Muscle layer of colon (tissue), 2 donors: ENCODE results near the gene DUSP1.

Experiments
- H3K27ac ChIP-seq: one replicate; pipeline ENCODE4 v1.7.0; 2013; ENCODE audit warnings: low read depth, mild to moderate bottlenecking, low read length, moderate library complexity
- H3K27me3 ChIP-seq, 2 donors: one replicate each; pipeline ENCODE4 v1.7.0; 2013; ENCODE audit warnings: low read length in 2 of 2, mild to moderate bottlenecking in 2 of 2; ENCODE audit not compliant: insufficient read depth in 2 of 2, control insufficient read depth in 1 of 2
- H3K36me3 ChIP-seq: one replicate; pipeline ENCODE4 v1.7.0; 2013; ENCODE audit warnings: mild to moderate bottlenecking, low read length; ENCODE audit not compliant: insufficient read depth
- H3K4me1 ChIP-seq: one replicate; pipeline ENCODE4 v1.7.0; 2013; ENCODE audit warnings: mild to moderate bottlenecking, low read length; ENCODE audit not compliant: insufficient read depth
- H3K4me3 ChIP-seq, 2 donors: one replicate each; pipeline ENCODE4 v1.7.0; 2013; ENCODE audit warnings: low read length in 2 of 2, low read depth in 1 of 2, mild to moderate bottlenecking in 1 of 2, moderate library complexity in 1 of 2
- H3K9ac ChIP-seq: one replicate; pipeline ENCODE4 v1.7.0; 2013; ENCODE audit warnings: low read length
- H3K9me3 ChIP-seq: one replicate; pipeline ENCODE4 v1.7.0; 2013; ENCODE audit warnings: mild to moderate bottlenecking, low read length
- donor health status: abdominal sarcoma.
- donor health status: Adenocarcinoma of cecum.

Gene DUSP1

GRCh38 chr5:172723508-172723907 lies 47.5 kb downstream of the DUSP1 start:
- H3K36me3 ChIP-seq, result no peaks in the 10 kb centered on the region
- H3K9me3 ChIP-seq, result no peaks in the 10 kb centered on the region
- H3K27ac ChIP-seq, result no peak overlapping the region
- H3K4me1 ChIP-seq, result no peaks in the 10 kb centered on the region
- H3K9ac ChIP-seq, result no peak overlapping the region
- H3K27me3 ChIP-seq, result no peaks in the 10 kb centered on the region
- H3K4me3 ChIP-seq, result no peak overlapping the region

GRCh38 chr5:172722327-172722815 lies 48.6 kb downstream of the DUSP1 start:
- H3K9ac ChIP-seq, result no peak overlapping the region
- H3K9me3 ChIP-seq, result no peaks in the 10 kb centered on the region
- no peak overlapping the region for H3K27ac ChIP-seq
- H3K4me1 ChIP-seq, result peaks cover under 1% of the 10 kb centered on the region
- no peaks in the 10 kb centered on the region for H3K27me3 ChIP-seq
- no peaks in the 10 kb centered on the region for H3K36me3 ChIP-seq
- H3K4me3 ChIP-seq, result no peak overlapping the region

- no peak overlapping the region for H3K9ac ChIP-seq
Measured at GRCh38 chr5:172721455-172722326, 49.3 kb downstream of the DUSP1 start.

GRCh38 chr5:172720655-172721054 lies 50.3 kb downstream of the DUSP1 start:
- H3K9ac ChIP-seq, result no peak overlapping the region

More at GRCh38 chr5:172721455-172722326, 49.3 kb downstream of the DUSP1 start:
- Histone ChIP-seq H3K36me3 (no peaks in the 10 kb centered on the region), H3K4me1 (peaks cover 5% of the 10 kb centered on the region), H3K9me3 (no peaks in the 10 kb centered on the region), H3K27me3 (no peaks in the 10 kb centered on the region), H3K4me3 (no peak overlapping the region), H3K27ac (no peak overlapping the region)

DNA sequence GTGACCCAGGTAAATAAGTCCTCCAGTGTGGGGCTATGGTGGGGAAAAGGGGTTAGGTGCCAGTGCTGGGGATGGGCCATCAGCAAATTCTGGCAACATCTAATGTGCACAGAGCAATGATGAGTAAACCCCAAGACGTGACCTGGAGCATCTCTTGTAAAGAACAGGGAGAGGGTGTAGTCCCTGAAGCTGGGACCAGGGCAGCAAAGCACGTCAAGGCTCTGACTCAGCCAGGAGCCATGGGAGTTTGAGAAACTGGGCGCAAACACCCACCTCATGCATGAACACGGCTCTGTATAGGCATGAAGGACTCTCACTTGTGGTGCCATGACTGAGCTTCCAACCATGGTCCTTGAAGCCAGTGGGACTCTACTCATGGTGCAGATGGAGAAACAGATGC lies 51.8 kb downstream of the DUSP1 start:
- Histone ChIP-seq H3K36me3 (no peaks in the 10 kb centered on the region), H3K27ac (no peak overlapping the region), H3K27me3 (no peaks in the 10 kb centered on the region), H3K9me3 (no peaks in the 10 kb centered on the region), H3K4me1 (peaks cover 13% of the 10 kb centered on the region), H3K4me3 (no peak overlapping the region), H3K9ac (no peak overlapping the region)

More at GRCh38 chr5:172720655-172721054, 50.3 kb downstream of the DUSP1 start:
- Histone ChIP-seq H3K27ac (no peak overlapping the region), H3K4me3 (no peak overlapping the region), H3K27me3 (no peaks in the 10 kb centered on the region), H3K36me3 (no peaks in the 10 kb centered on the region), H3K9me3 (no peaks in the 10 kb centered on the region), H3K4me1 (peaks cover 5% of the 10 kb centered on the region)

- Histone ChIP-seq H3K9ac (no peak overlapping the region), H3K4me1 (peaks cover 16% of the 10 kb centered on the region), H3K9me3 (no peaks in the 10 kb centered on the region), H3K27me3 (no peaks in the 10 kb centered on the region), H3K27ac (no peak overlapping the region), H3K36me3 (no peaks in the 10 kb centered on the region), H3K4me3 (no peak overlapping the region)
Measured at GRCh38 chr5:172718527-172719114, 52.4 kb downstream of the DUSP1 start.
